K562 (cell line): ENCODE results near the gene ACER3. TPM values are rescaled to one million over a fixed set of nuclear protein-coding genes. Genes with fewer than 3 reads are reported as not detected.

ENCODE experiments used
- ADNP ChIP-seq: fragments of 200-800 bp; sonication (Bioruptor generic); IDR thresholded peaks from 2 replicates; pipeline ENCODE4 v1.6.1; 2016; ENCODE audit warnings: missing genetic modification characterization, missing compliant biosample characterization
- CHD2 ChIP-seq: IDR thresholded peaks from 2 replicates; pipeline ENCODE4 v1.6.1; 2011; ENCODE audit warnings: low read depth, low read length
- CSDE1 ChIP-seq, 2 experiments: fragments of 450-650 bp; IDR thresholded peaks; 2 replicates each; pipeline ENCODE4 v1.6.1; 2016; ENCODE audit warnings: mild to moderate bottlenecking in 1 of 2
- EZH2 ChIP-seq: IDR thresholded peaks from 2 replicates; pipeline ENCODE4 v1.6.1; 2012; ENCODE audit warnings: low read depth, mild to moderate bottlenecking, inconsistent platforms, low read length, borderline replicate concordance
- FOXA1 ChIP-seq: fragments of 450-650 bp; IDR thresholded peaks from 2 replicates; pipeline ENCODE4 v1.6.1; 2016; ENCODE audit warnings: mild to moderate bottlenecking, borderline replicate concordance
- FOXJ2 ChIP-seq: fragments of 200-800 bp; sonication (Bioruptor generic); IDR thresholded peaks from 2 replicates; pipeline ENCODE4 v1.6.1; 2016; ENCODE audit warnings: missing genetic modification characterization, missing compliant biosample characterization
- FOXP1 ChIP-seq: sonication (generic); formaldehyde crosslinking; IDR thresholded peaks from 2 replicates; pipeline ENCODE4 v1.8.0; 2022; ENCODE audit warnings: mild to moderate bottlenecking, missing genetic modification reagents
- GTF2F1 ChIP-seq: IDR thresholded peaks from 2 replicates; pipeline ENCODE4 v1.6.1; 2011; ENCODE audit warnings: low read depth, low read length, improper control_type of control experiment
- HDAC2 ChIP-seq: fragments of 450-650 bp; IDR thresholded peaks from 2 replicates; pipeline ENCODE4 v1.6.1; 2016; ENCODE audit warnings: mild to moderate bottlenecking
- HDGF ChIP-seq: fragments of 450-650 bp; IDR thresholded peaks from 2 replicates; pipeline ENCODE4 v1.6.1; 2016
- HMGN3 ChIP-seq: IDR thresholded peaks from 2 replicates; pipeline ENCODE4 v1.6.1; 2011; ENCODE audit warnings: borderline replicate concordance, low read depth, mild to moderate bottlenecking, mixed read lengths, low read length; ENCODE audit not compliant: insufficient read length; ENCODE audit errors: extremely low read depth
- MCM2 ChIP-seq: fragments of 450-650 bp; IDR thresholded peaks from 2 replicates; pipeline ENCODE4 v1.6.1; 2017; ENCODE audit warnings: low read depth, mild to moderate bottlenecking
- NCOR1 ChIP-seq: fragments of 450-650 bp; IDR thresholded peaks from 2 replicates; pipeline ENCODE4 v1.6.1; 2016; ENCODE audit warnings: mild to moderate bottlenecking, moderate library complexity
- NR4A1 ChIP-seq, 2 experiments: fragments of 250-450 bp in 1 of 2; fragments of 450-650 bp in 1 of 2; sonication (Bioruptor Pico) in 1 of 2; IDR thresholded peaks; 2 replicates each; pipeline versions ENCODE4 v1.4.0 to v1.6.1; 2016 to 2020; ENCODE audit warnings: mild to moderate bottlenecking in 2 of 2, missing compliant biosample characterization in 1 of 2, missing genetic modification characterization in 1 of 2, moderate library complexity in 1 of 2
- POLR2A ChIP-seq: fragments of 450-650 bp; conservative IDR thresholded peaks from 2 replicates; pipeline ENCODE4 v1.6.1; 2016
- RBBP5 ChIP-seq: fragments of 200-600 bp; sonication (generic); IDR thresholded peaks from 2 replicates; pipeline ENCODE4 v1.6.1; 2012; ENCODE audit warnings: borderline replicate concordance, mild to moderate bottlenecking, low read length, control low read depth, inconsistent platforms; ENCODE audit not compliant: insufficient read depth, poor library complexity, severe bottlenecking
- RBM17 ChIP-seq: fragments of 200-400 bp; formaldehyde crosslinking; IDR thresholded peaks from 2 replicates; pipeline ENCODE4 v1.6.1; 2017; ENCODE audit warnings: low read depth, mild to moderate bottlenecking, low read length, borderline replicate concordance
- RFX1 ChIP-seq: fragments of 450-650 bp; IDR thresholded peaks from 2 replicates; pipeline ENCODE4 v1.6.1; 2016; ENCODE audit warnings: mild to moderate bottlenecking, moderate library complexity
- SRF ChIP-seq, 2 experiments: fragments of 250-450, 450-650 bp in 1 of 2; sonication (Bioruptor Pico) in 1 of 2; sonication (generic) in 1 of 2; formaldehyde crosslinking; IDR thresholded peaks; 2 replicates each; pipeline versions ENCODE4 v1.5.0 to v1.5.1; 2020 to 2022; ENCODE audit warnings: mild to moderate bottlenecking in 1 of 2, missing genetic modification reagents in 1 of 2
- TAF1 ChIP-seq: IDR thresholded peaks from 2 replicates; pipeline ENCODE4 v1.6.1; 2011; ENCODE audit warnings: mild to moderate bottlenecking, low read length, moderate library complexity; ENCODE audit not compliant: insufficient read depth, control insufficient read depth, severe bottlenecking; ENCODE audit errors: extremely low read depth
- TAL1 ChIP-seq: fragments of 450-650 bp; IDR thresholded peaks from 2 replicates; pipeline ENCODE4 v1.6.1; 2016; ENCODE audit warnings: mild to moderate bottlenecking
- ZBTB5 ChIP-seq: fragments of 450-650 bp; IDR thresholded peaks from 2 replicates; pipeline ENCODE4 v1.6.1; 2017; ENCODE audit warnings: antibody characterized with exemption
- ZNF511 ChIP-seq: sonication (generic); formaldehyde crosslinking; IDR thresholded peaks from 2 replicates; pipeline ENCODE4 v1.8.0; 2022; ENCODE audit warnings: mild to moderate bottlenecking, missing genetic modification reagents
- ZNF561 ChIP-seq: fragments of 450-650 bp; formaldehyde crosslinking; conservative IDR thresholded peaks from 2 replicates; pipeline ENCODE4 v1.4.0; 2020; ENCODE audit warnings: mild to moderate bottlenecking, moderate library complexity
- ZNF695 ChIP-seq: fragments of 450-650 bp; formaldehyde crosslinking; IDR thresholded peaks from 2 replicates; pipeline ENCODE4 v1.4.0; 2020; ENCODE audit warnings: mild to moderate bottlenecking, moderate library complexity
- ZNF740 ChIP-seq, 3 experiments: fragments of 200-800 bp in 1 of 3; sonication (Bioruptor generic) in 1 of 3; sonication (generic) in 1 of 3; formaldehyde crosslinking in 1 of 3; IDR thresholded peaks; 2 replicates each; pipeline versions ENCODE4 v1.6.1 to v1.8.0; 2016 to 2022; ENCODE audit warnings: mild to moderate bottlenecking in 2 of 3, missing compliant biosample characterization in 2 of 3, missing genetic modification characterization in 2 of 3, missing genetic modification reagents in 1 of 3
- polyA plus RNA-seq, 8 experiments: library from polyadenylated mRNA; depleted of rRNA in 4 of 8; stranded (reverse) in 5 of 8; unstranded in 3 of 8; fragments of >200 nt; fragmentation: Nextera tagmentation in 2 of 8; fragmentation: Illumina TruSeq in 1 of 8; extraction: Ambion mirVana in 2 of 8; extraction: Trizol in 1 of 8; gene quantifications; 2 replicates each; pipeline versions ENCODE4 v1.2.1 to v1.2.3, GENCODE V29; 2011 to 2014; ENCODE audit warnings: inconsistent platforms in 1 of 8, missing spikeins in 1 of 8
- total RNA-seq, 7 experiments: library from RNA; depleted of rRNA in 6 of 7; stranded (reverse); fragments of >200 nt in 6 of 7; fragmentation: Illumina TruSeq in 2 of 7; extraction: Trizol in 2 of 7; gene quantifications; 2 replicates each; pipeline versions ENCODE4 v1.2.1 to v1.2.3, GENCODE V29; 2011 to 2021; ENCODE audit warnings: low replicate concordance in 1 of 7

Gene ACER3
- total and polyA plus RNA-seq, 9 of the 15 experiments (the other 6 are each of a cell fraction or from before 2014, with no cell fraction given), result 2.0 to 23.8 (median 9.5) TPM

DNA sequence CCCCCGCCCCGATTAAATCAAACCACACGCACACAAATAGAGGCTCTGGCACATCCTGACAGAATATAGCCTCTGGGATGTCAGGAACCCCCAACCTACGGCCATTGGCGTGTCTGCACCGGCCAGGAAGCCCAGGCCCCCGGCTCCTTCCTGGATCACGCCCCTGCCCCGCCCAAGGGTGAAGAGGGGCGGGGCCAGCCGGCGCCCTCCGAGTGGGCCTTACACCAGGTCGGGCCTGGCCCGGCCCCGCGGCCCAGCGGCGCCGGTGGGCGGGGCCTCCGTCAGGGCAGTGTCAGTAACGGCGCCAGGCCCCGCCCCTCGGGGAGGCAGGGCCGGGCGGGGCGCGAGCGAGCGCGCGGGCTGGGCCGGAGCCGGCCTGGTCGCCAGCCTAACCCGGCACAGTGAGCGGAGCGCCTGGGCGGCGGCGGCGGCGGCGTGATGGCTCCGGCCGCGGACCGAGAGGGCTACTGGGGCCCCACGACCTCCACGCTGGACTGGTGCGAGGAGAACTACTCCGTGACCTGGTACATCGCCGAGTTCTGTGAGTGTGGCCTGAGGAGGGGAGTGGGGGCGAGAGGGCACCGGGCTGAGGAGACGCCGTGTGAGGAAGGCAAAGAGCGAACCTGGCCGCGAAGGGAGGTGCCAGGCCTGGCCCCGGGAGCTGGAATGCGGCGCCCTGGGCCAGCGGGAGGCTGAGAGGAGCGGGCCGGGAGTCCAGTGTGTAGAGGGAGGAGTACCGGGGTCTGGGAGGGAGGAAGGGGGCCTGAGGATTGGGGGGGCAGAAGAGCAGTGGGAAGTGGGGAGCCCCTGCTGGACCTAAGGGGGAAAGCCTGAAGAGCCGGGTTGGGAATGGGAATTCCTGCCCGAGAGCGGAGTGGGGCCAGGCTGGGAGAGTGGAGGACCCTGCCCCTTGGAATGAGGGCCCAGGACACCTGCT, at the start of gene ACER3 (continued):
- no peak for TF ChIP-seq ZNF695
- no peak for TF ChIP-seq NCOR1
- no peak for TF ChIP-seq MCM2
- no peak for TF ChIP-seq HDGF
- no peak for TF ChIP-seq ZBTB5
- TF ChIP-seq ADNP, result no peak
- no peak for TF ChIP-seq FOXJ2 (tag)
- peak in 1 of 2 experiments; percentile 34; a peak in 1 of 4 replicates for TF ChIP-seq SRF (CRISPR knock-in tag; IDR thresholded peaks at IDR 0.05)
- TF ChIP-seq ZNF511 (CRISPR knock-in tag), result no peak
- peak; percentile 83 for TF ChIP-seq POLR2A
- no peak for TF ChIP-seq CSDE1 (IDR thresholded peaks at IDR 0.05)
- peak; percentile 82 for TF ChIP-seq TAF1
- peak; percentile 36; the same call in 1 of the 2 replicates for TF ChIP-seq ZNF740 (CRISPR knock-in tag; IDR thresholded peaks at IDR 0.05)
- TF ChIP-seq ZNF740 (tag; IDR thresholded peaks at IDR 0.05), result peak in 1 of 2 experiments; percentile 85; a peak in 1 of 4 replicates
- TF ChIP-seq RBBP5, result peak; percentile 73
- no peak for TF ChIP-seq RBM17
- peak; percentile 47 for TF ChIP-seq HMGN3
- no peak for TF ChIP-seq RFX1
- no peak for TF ChIP-seq HDAC2
- TF ChIP-seq GTF2F1, result no peak
- no peak for TF ChIP-seq EZH2
- no peak for TF ChIP-seq CHD2
- TF ChIP-seq FOXA1, result no peak
- no peak for TF ChIP-seq ZNF561 (CRISPR knock-in tag)
- TF ChIP-seq NR4A1 (CRISPR knock-in tag; IDR thresholded peaks at IDR 0.05), result no peak
- no peak for TF ChIP-seq NR4A1 (tag; IDR thresholded peaks at IDR 0.05)
- TF ChIP-seq TAL1, result no peak
- 0 out of 2 replicates have a peak, but pooled peaks have one; percentile 2 for TF ChIP-seq FOXP1
